GM21717 (cell line): Measurements from ENCODE around the gene PTPRT.

Source experiments
- ATAC-seq: cut with Tn5 transposase; IDR thresholded peaks from one replicate; pipeline ENCODE4 v1.9.1; 2021; ENCODE audit warnings: mild to moderate bottlenecking, moderate library complexity; ENCODE audit not compliant: unreplicated experiment

The PTPRT gene

GRCh38 chr20:42492290-42492689, 697.4 kb downstream of the PTPRT start:
- ATAC-seq, result peak; percentile 56

GRCh38 chr20:42485556-42485955, 704.1 kb downstream of the PTPRT start:
- no peak for ATAC-seq

- no peak for ATAC-seq
These were observed 704.8 kb downstream of the PTPRT start for GRCh38 chr20:42484790-42485375.

GRCh38 chr20:42484335-42484734, 705.4 kb downstream of the PTPRT start:
- no peak for ATAC-seq

GRCh38 chr20:42483730-42484303, 705.9 kb downstream of the PTPRT start:
- ATAC-seq, result no peak

- no peak for ATAC-seq
These were observed 706.9 kb downstream of the PTPRT start for GRCh38 chr20:42482808-42483207.

GRCh38 chr20:42475773-42476172, 713.9 kb downstream of the PTPRT start:
- no peak for ATAC-seq

GRCh38 chr20:42474646-42475045, 715.1 kb downstream of the PTPRT start:
- no peak for ATAC-seq

GRCh38 chr20:42472198-42472597, 717.5 kb downstream of the PTPRT start:
- ATAC-seq, result no peak

GRCh38 chr20:42461965-42462593, 727.6 kb downstream of the PTPRT start:
- ATAC-seq, result no peak

- no peak for ATAC-seq
These were observed 728.4 kb downstream of the PTPRT start for GRCh38 chr20:42461291-42461690.

GRCh38 chr20:42447270-42447669, 742.4 kb downstream of the PTPRT start:
- ATAC-seq, result no peak

GRCh38 chr20:42444799-42445198, 744.9 kb downstream of the PTPRT start:
- ATAC-seq, result no peak

- ATAC-seq, result no peak
These were observed 746.5 kb downstream of the PTPRT start for GRCh38 chr20:42443200-42443599.

- no peak for ATAC-seq
These were observed 747.0 kb downstream of the PTPRT start for GRCh38 chr20:42442716-42443115.

- ATAC-seq, result no peak
These were observed 747.8 kb downstream of the PTPRT start for GRCh38 chr20:42441864-42442331.

GRCh38 chr20:42441196-42441863, 748.4 kb downstream of the PTPRT start:
- ATAC-seq, result no peak

- ATAC-seq, result peak; percentile 99
These were observed 754.5 kb downstream of the PTPRT start for GRCh38 chr20:42435230-42435629.

- ATAC-seq, result no peak
These were observed 757.0 kb downstream of the PTPRT start for GRCh38 chr20:42432496-42433334.

GRCh38 chr20:42430598-42430997, 759.1 kb downstream of the PTPRT start:
- ATAC-seq, result no peak
